Esophagus squamous epithelium (tissue), 4 donors: ENCODE results near the gene TRIM47.

Experiments
- POLR2A ChIP-seq, 4 donors: fragments of 450-650 bp; IDR thresholded peaks; one replicate each; pipeline ENCODE4 v1.6.1; 2017; ENCODE audit warnings: antibody characterized with exemption in 4 of 4, mild to moderate bottlenecking in 4 of 4, moderate library complexity in 3 of 4
- TF ChIP-seq, protein P1 (sequence below), 6 experiments: fragments of 450-650 bp in 4 of 6; fragments of 200-600 bp in 2 of 6; sonication (generic) in 2 of 6; IDR thresholded peaks; one replicate each; pipeline ENCODE4 v1.5.1; 2016 to 2019; ENCODE audit warnings: antibody characterized with exemption in 6 of 6, mild to moderate bottlenecking in 4 of 6, moderate library complexity in 4 of 6

DNA sequence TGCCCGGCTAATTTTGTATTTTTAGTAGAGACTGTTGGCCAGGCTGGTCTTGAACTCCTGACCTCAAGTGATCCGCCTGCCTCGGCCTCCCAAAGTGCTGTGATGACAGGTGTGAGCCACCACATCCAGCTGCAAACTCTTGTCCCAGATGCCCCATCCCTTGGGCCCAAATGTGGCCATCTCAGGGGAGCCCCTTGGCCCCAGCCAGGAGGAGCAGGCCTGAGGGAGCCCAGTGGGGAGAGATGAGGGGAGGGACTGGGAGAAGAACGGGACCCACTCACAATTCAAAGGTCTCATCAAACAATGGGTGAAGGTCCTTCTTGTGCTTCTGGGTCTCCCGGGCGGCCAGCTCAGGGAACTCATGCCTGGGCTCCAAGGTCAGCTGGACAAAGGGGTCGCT lies 48.6 kb downstream of the TRIM47 start:
- TF ChIP-seq, protein P1, sequence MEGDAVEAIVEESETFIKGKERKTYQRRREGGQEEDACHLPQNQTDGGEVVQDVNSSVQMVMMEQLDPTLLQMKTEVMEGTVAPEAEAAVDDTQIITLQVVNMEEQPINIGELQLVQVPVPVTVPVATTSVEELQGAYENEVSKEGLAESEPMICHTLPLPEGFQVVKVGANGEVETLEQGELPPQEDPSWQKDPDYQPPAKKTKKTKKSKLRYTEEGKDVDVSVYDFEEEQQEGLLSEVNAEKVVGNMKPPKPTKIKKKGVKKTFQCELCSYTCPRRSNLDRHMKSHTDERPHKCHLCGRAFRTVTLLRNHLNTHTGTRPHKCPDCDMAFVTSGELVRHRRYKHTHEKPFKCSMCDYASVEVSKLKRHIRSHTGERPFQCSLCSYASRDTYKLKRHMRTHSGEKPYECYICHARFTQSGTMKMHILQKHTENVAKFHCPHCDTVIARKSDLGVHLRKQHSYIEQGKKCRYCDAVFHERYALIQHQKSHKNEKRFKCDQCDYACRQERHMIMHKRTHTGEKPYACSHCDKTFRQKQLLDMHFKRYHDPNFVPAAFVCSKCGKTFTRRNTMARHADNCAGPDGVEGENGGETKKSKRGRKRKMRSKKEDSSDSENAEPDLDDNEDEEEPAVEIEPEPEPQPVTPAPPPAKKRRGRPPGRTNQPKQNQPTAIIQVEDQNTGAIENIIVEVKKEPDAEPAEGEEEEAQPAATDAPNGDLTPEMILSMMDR (IDR thresholded peaks at IDR 0.05) = no peak
- no peak for TF ChIP-seq POLR2A (IDR thresholded peaks at IDR 0.05)
